GDM1 (cell line): Measurements from ENCODE around the gene PILRB.

ENCODE experiments used
- DNase-seq: peaks from one replicate; lab custom pipeline; 2025; lab: John Stamatoyannopoulos, UW

PILRB gene

GRCh38 chr7:100407285-100408180 lies 49.6 kb downstream of the PILRB start:
- peak; percentile 48 for DNase-seq

- no peak for DNase-seq
These were observed 53.2 kb downstream of the PILRB start for GRCh38 chr7:100411101-100411500.

- DNase-seq = no peak
These were observed 55.4 kb downstream of the PILRB start for GRCh38 chr7:100413346-100413745.

GRCh38 chr7:100413889-100414288 lies 56.0 kb downstream of the PILRB start:
- DNase-seq = no peak

- DNase-seq = no peak
These were observed 57.5 kb downstream of the PILRB start for GRCh38 chr7:100415448-100415847.
